Mesenchymal stem cell (in vitro differentiated cells and primary cell): ENCODE results near the gene CCDC127.
A peak's percentile ranks its signal among the peaks of the same experiment; 100 is the strongest.
"Not testable (repeated sequence)": the region's sequence is repeated elsewhere in the genome, so short reads cannot be mapped to it uniquely, and the experiment has no call there.

Experiments
- DNase-seq: peaks from one replicate; pipeline ENCODE4 v3.0.0-alpha.2; 2013
- H2AFZ ChIP-seq: one replicate; pipeline ENCODE4 v1.6.1; 2013; ENCODE audit warnings: low read depth, mild to moderate bottlenecking, control low read depth, inconsistent platforms, low read length, moderate library complexity
- H2AK5ac ChIP-seq: 2 replicates; pipeline ENCODE4 v1.6.1; 2013; ENCODE audit warnings: low read length, moderate library complexity, mild to moderate bottlenecking, inconsistent platforms; ENCODE audit not compliant: severe bottlenecking
- H2BK120ac ChIP-seq: one replicate; pipeline ENCODE4 v1.6.1; 2013; ENCODE audit warnings: low read depth, mild to moderate bottlenecking, inconsistent platforms, low read length, moderate library complexity
- H2BK12ac ChIP-seq, 2 experiments: one replicate each; pipeline ENCODE4 v1.6.1; 2013; ENCODE audit warnings: inconsistent platforms in 2 of 2, low read length in 2 of 2, mild to moderate bottlenecking in 2 of 2, moderate library complexity in 2 of 2, control low read depth in 1 of 2
- H2BK15ac ChIP-seq: one replicate; pipeline ENCODE4 v1.6.1; 2013; ENCODE audit warnings: mild to moderate bottlenecking, low read depth, inconsistent platforms; ENCODE audit not compliant: poor library complexity, severe bottlenecking
- H2BK5ac ChIP-seq: 2 replicates; pipeline ENCODE4 v1.6.1; 2013; ENCODE audit warnings: low read depth, mild to moderate bottlenecking, low read length, control low read depth, inconsistent platforms; ENCODE audit not compliant: poor library complexity, severe bottlenecking
- H3K14ac ChIP-seq, 2 experiments: one replicate each; pipeline ENCODE4 v1.6.1; 2013; ENCODE audit warnings: inconsistent platforms in 2 of 2, low read length in 2 of 2, control low read depth in 1 of 2, mild to moderate bottlenecking in 1 of 2, moderate library complexity in 1 of 2
- H3K18ac ChIP-seq, 2 experiments: one replicate each; pipeline ENCODE4 v1.6.1; 2013; ENCODE audit warnings: inconsistent platforms in 2 of 2, low read length in 2 of 2, control low read depth in 1 of 2, low read depth in 1 of 2, mild to moderate bottlenecking in 1 of 2
- H3K23ac ChIP-seq, 2 experiments: one replicate each; pipeline ENCODE4 v1.6.1; 2013; ENCODE audit warnings: inconsistent platforms in 2 of 2, low read length in 2 of 2, mild to moderate bottlenecking in 2 of 2, moderate library complexity in 2 of 2, control low read depth in 1 of 2
- H3K27ac ChIP-seq: 2 replicates; pipeline ENCODE4 v1.5.1; 2013; ENCODE audit warnings: mild to moderate bottlenecking, moderate library complexity, low read length, control low read depth, inconsistent platforms; ENCODE audit not compliant: poor library complexity, severe bottlenecking
- H3K27me3 ChIP-seq, 2 experiments: 2 replicates each; pipeline versions ENCODE4 v1.6.1 to v1.7.0; 2013; ENCODE audit warnings: low read length in 2 of 2, mild to moderate bottlenecking in 2 of 2, moderate library complexity in 2 of 2, control low read depth in 1 of 2, inconsistent platforms in 1 of 2; ENCODE audit not compliant: control insufficient read depth in 1 of 2, insufficient read depth in 1 of 2
- H3K36me3 ChIP-seq, 2 experiments: 2 replicates each; pipeline versions ENCODE4 v1.6.1 to v1.7.0; 2013; ENCODE audit warnings: low read length in 2 of 2, control low read depth in 1 of 2, inconsistent platforms in 1 of 2, low read depth in 1 of 2, mild to moderate bottlenecking in 1 of 2; ENCODE audit not compliant: insufficient read depth in 2 of 2, control insufficient read depth in 1 of 2
- H3K4ac ChIP-seq, 2 experiments: one replicate each; pipeline ENCODE4 v1.6.1; 2013; ENCODE audit warnings: inconsistent platforms in 2 of 2, low read length in 2 of 2, mild to moderate bottlenecking in 2 of 2, moderate library complexity in 2 of 2, control low read depth in 1 of 2, low read depth in 1 of 2
- H3K4me1 ChIP-seq: 2 replicates; pipeline ENCODE4 v1.6.1; 2013; ENCODE audit warnings: low read depth, low read length, control low read depth; ENCODE audit not compliant: control insufficient read depth, insufficient read depth
- H3K4me2 ChIP-seq: 2 replicates; pipeline ENCODE4 v1.6.1; 2013; ENCODE audit warnings: low read length, mild to moderate bottlenecking, inconsistent platforms; ENCODE audit not compliant: poor library complexity, severe bottlenecking
- H3K4me3 ChIP-seq, 2 experiments: 2 replicates each; pipeline versions ENCODE4 v1.5.1 to v1.7.0; 2013; ENCODE audit warnings: low read length in 2 of 2, mild to moderate bottlenecking in 2 of 2, control low read depth in 1 of 2, low read depth in 1 of 2; ENCODE audit not compliant: insufficient read depth in 1 of 2
- H3K79me1 ChIP-seq: replicated peaks from 2 replicates; pipeline ENCODE4 v1.6.1; 2013; ENCODE audit warnings: mild to moderate bottlenecking, control low read depth, low read length, inconsistent platforms; ENCODE audit not compliant: poor library complexity, severe bottlenecking
- H3K9ac ChIP-seq: 2 replicates; pipeline ENCODE4 v1.7.0; 2013; ENCODE audit warnings: mild to moderate bottlenecking, low read length, moderate library complexity
- H3K9me3 ChIP-seq: 2 replicates; pipeline ENCODE4 v1.7.0; 2013; ENCODE audit warnings: mild to moderate bottlenecking, low read length; ENCODE audit not compliant: control insufficient read depth
- H4K8ac ChIP-seq: one replicate; pipeline ENCODE4 v1.6.1; 2013; ENCODE audit warnings: inconsistent platforms, mild to moderate bottlenecking, low read length, moderate library complexity
- H4K91ac ChIP-seq: one replicate; pipeline ENCODE4 v1.6.1; 2013; ENCODE audit warnings: mild to moderate bottlenecking, low read length, inconsistent platforms
- WGBS: methylation state at CpG from one replicate; pipeline ENCODE4 v1.1.7; 2013; ENCODE audit warnings: mixed read lengths; 5-methylcytosine and 5-hydroxymethylcytosine counted together

The CCDC127 gene

GRCh38 chr5:264338-264737, 46.4 kb upstream of the CCDC127 start:
- peak overlapping the region; percentile 79 for H2AK5ac ChIP-seq
- H3K9ac ChIP-seq = peak overlapping the region; percentile 59
- peak overlapping the region; percentile 40 to 81 for H3K18ac ChIP-seq
- H3K4me3 ChIP-seq = no peak overlapping the region
- no peak overlapping the region for H2AFZ ChIP-seq
- peak overlapping the region; percentile 56 for H4K8ac ChIP-seq
- H3K23ac ChIP-seq = peak overlapping the region in 1 of 2 experiments; percentile 23
- H4K91ac ChIP-seq = peak overlapping the region; percentile 96
- H2BK120ac ChIP-seq = peak overlapping the region; percentile 65
- WGBS = 81% methylated on average over 8 of the region's 10 CpGs
- no peaks in the 10 kb centered on the region for H3K27me3 ChIP-seq
- H3K14ac ChIP-seq = peak overlapping the region in 1 of 2 experiments; percentile 92
- no peaks in the 10 kb centered on the region for H3K9me3 ChIP-seq
- peaks cover 3 to 36% of the 10 kb centered on the region in 2 experiments for H3K36me3 ChIP-seq
- H3K79me1 ChIP-seq = peaks cover 5% of the 10 kb centered on the region
- H2BK15ac ChIP-seq = peak overlapping the region; percentile 12
- peak overlapping the region; percentile 68 for H3K27ac ChIP-seq
- DNase-seq = no peak
- peak overlapping the region; percentile 22 to 97 for H2BK12ac ChIP-seq
- H3K4me1 ChIP-seq = peaks cover 11% of the 10 kb centered on the region
- peak overlapping the region; percentile 47 for H2BK5ac ChIP-seq
- peak overlapping the region in 1 of 2 experiments; percentile 78 for H3K4ac ChIP-seq
- H3K4me2 ChIP-seq = no peak overlapping the region

DNA sequence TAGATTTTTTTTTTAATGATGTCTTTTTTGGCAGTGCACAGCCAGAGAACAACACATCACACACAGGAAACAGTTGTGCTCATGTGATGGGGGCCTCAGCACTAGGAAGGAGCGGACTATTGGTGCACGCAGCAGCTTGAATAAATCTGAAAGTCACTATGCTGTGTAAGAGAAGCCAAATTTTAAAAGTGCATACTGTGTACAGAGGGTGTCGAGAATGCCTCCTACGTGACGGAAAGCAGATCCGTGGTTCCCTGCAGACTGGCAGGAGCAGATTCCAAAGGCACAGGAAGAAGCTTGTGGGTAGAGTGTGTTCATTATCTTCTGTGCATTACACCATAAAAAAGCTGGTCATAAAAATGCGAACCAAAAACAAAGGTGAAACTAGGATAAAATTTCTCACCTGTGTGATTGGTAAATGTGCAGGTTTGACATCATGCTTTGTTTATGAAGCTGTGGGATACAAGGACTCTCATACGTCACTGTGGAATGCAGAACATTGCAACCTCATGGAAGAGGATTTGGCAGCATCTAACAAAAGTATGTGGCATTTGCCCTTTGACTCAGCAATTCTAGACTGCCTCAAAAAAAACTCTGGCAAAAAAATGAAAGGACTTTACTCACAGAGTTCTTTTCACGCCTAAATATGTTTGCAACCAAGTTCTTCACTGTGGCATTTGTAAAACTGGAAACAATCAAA, 45.5 kb upstream of the CCDC127 start:
- H2BK5ac ChIP-seq, H2BK15ac ChIP-seq, H3K79me1 ChIP-seq, H2AFZ ChIP-seq, H2BK12ac ChIP-seq, H2AK5ac ChIP-seq, H3K27me3 ChIP-seq, H3K14ac ChIP-seq, H3K9me3 ChIP-seq, H4K8ac ChIP-seq, H2BK120ac ChIP-seq, H3K4me2 ChIP-seq, H3K23ac ChIP-seq, H4K91ac ChIP-seq, H3K18ac ChIP-seq, H3K4ac ChIP-seq, H3K4me3 ChIP-seq: not testable (repeated sequence)
- Histone ChIP-seq H3K9ac (peak overlapping the region; percentile 65), H3K4me1 (peaks cover 11% of the 10 kb centered on the region), H3K27ac (peak overlapping the region; percentile 77), H3K36me3 (peaks cover 5 to 36% of the 10 kb centered on the region in 2 experiments)
- DNase-seq = peak; percentile 95
- WGBS = 6% methylated on average over 8 of the region's 9 CpGs

- no peak overlapping the region for H3K4me3 ChIP-seq
- no peak overlapping the region for H3K9ac ChIP-seq
- 99% methylated on average over 13 of the region's 13 CpGs for WGBS
Measured at GRCh38 chr5:257148-257547, 39.2 kb upstream of the CCDC127 start.

GRCh38 chr5:256347-256746, 38.4 kb upstream of the CCDC127 start:
- H2BK120ac ChIP-seq, DNase-seq, H3K27ac ChIP-seq, H2BK15ac ChIP-seq, H2AK5ac ChIP-seq, H4K8ac ChIP-seq, H3K23ac ChIP-seq, H2AFZ ChIP-seq, H3K27me3 ChIP-seq, H2BK5ac ChIP-seq, H3K4ac ChIP-seq, H2BK12ac ChIP-seq, H3K18ac ChIP-seq, H3K4me3 ChIP-seq, H3K14ac ChIP-seq, H3K79me1 ChIP-seq, H3K4me1 ChIP-seq, H3K9ac ChIP-seq, H4K91ac ChIP-seq, H3K4me2 ChIP-seq, H3K9me3 ChIP-seq: not testable (repeated sequence)
- H3K36me3 ChIP-seq = peaks cover 32 to 47% of the 10 kb centered on the region in 2 experiments
- WGBS = 97% methylated on average over 6 of the region's 8 CpGs

More at GRCh38 chr5:257148-257547, 39.2 kb upstream of the CCDC127 start:
- Histone ChIP-seq H3K23ac (no peak overlapping the region), H3K79me1 (peaks cover 5% of the 10 kb centered on the region), H4K8ac (no peak overlapping the region), H3K27me3 (no peaks in the 10 kb centered on the region), H3K4ac (no peak overlapping the region), H3K4me1 (no peaks in the 10 kb centered on the region), H3K18ac (no peak overlapping the region), H4K91ac (no peak overlapping the region), H3K14ac (no peak overlapping the region), H2BK15ac (no peak overlapping the region), H3K27ac (no peak overlapping the region), H2BK5ac (no peak overlapping the region), H3K4me2 (no peak overlapping the region), H2BK12ac (no peak overlapping the region), H2BK120ac (no peak overlapping the region), H2AFZ (no peak overlapping the region), H3K9me3 (no peaks in the 10 kb centered on the region), H2AK5ac (no peak overlapping the region), H3K36me3 (peaks cover 30 to 40% of the 10 kb centered on the region in 2 experiments)
- no peak for DNase-seq
